ENCODE measurements around the gene UBAC2.
"Not testable (repeated sequence)": the region's sequence is repeated elsewhere in the genome, so short reads cannot be mapped to it uniquely, and the experiment has no call there.

UBAC2 gene

GRCh38 chr13:99249178-99249577 is 48.5 kb downstream of the UBAC2 start:
- not testable (repeated sequence) for DNase-seq (ENCODE audit: low spot score)

GRCh38 chr13:99249606-99250005 is 49.0 kb downstream of the UBAC2 start:
- not testable (repeated sequence) for DNase-seq (ENCODE audit: low spot score)

GRCh38 chr13:99250982-99251825 is 50.5 kb downstream of the UBAC2 start:
- peak; percentile 76 for DNase-seq (ENCODE audit: low spot score)

GRCh38 chr13:99251921-99252320 is 51.3 kb downstream of the UBAC2 start:
- DNase-seq (ENCODE audit: low spot score): no peak

- no peak for DNase-seq (ENCODE audit: low spot score)
Observed at GRCh38 chr13:99254830-99255229, 54.2 kb downstream of the UBAC2 start.

- no peak for DNase-seq (ENCODE audit: low spot score)
Observed at GRCh38 chr13:99255271-99255670, 54.6 kb downstream of the UBAC2 start.

- no peak for DNase-seq (ENCODE audit: low spot score)
Observed at GRCh38 chr13:99256283-99256682, 55.6 kb downstream of the UBAC2 start.

GRCh38 chr13:99256709-99257108 is 56.1 kb downstream of the UBAC2 start:
- no peak for DNase-seq (ENCODE audit: low spot score)

GRCh38 chr13:99257291-99257690 is 56.6 kb downstream of the UBAC2 start:
- no peak for DNase-seq (ENCODE audit: low spot score)

- peak; percentile 78 for DNase-seq (ENCODE audit: low spot score)
Observed at GRCh38 chr13:99258210-99258860, 57.7 kb downstream of the UBAC2 start, which contains the start of gene GPR18. GPR18 (minus strand) TSS chr13:99258379; CDS start chr13:99255872, 2,507 bp downstream.

- peak; percentile 47 for DNase-seq (ENCODE audit: low spot score)
Observed at GRCh38 chr13:99258946-99259345, 58.3 kb downstream of the UBAC2 start.

- DNase-seq (ENCODE audit: low spot score): no peak
Observed at GRCh38 chr13:99260216-99260615, 59.6 kb downstream of the UBAC2 start.

GRCh38 chr13:99261059-99261458 is 60.4 kb downstream of the UBAC2 start:
- DNase-seq (ENCODE audit: low spot score): no peak

- DNase-seq (ENCODE audit: low spot score): no peak
Observed at GRCh38 chr13:99263126-99263785, 62.6 kb downstream of the UBAC2 start.

GRCh38 chr13:99264051-99264450 is 63.4 kb downstream of the UBAC2 start:
- no peak for DNase-seq (ENCODE audit: low spot score)

GRCh38 chr13:99265162-99265800 is 64.6 kb downstream of the UBAC2 start:
- peak; percentile 71 for DNase-seq (ENCODE audit: low spot score)

GRCh38 chr13:99265821-99266426 is 65.3 kb downstream of the UBAC2 start:
- DNase-seq (ENCODE audit: low spot score): peak; percentile 57

- DNase-seq (ENCODE audit: low spot score): no peak
Observed at GRCh38 chr13:99266827-99267226, 66.2 kb downstream of the UBAC2 start.

GRCh38 chr13:99267927-99268326 is 67.3 kb downstream of the UBAC2 start:
- no peak for DNase-seq (ENCODE audit: low spot score)

- DNase-seq (ENCODE audit: low spot score): no peak
Observed at GRCh38 chr13:99268822-99269221, 68.2 kb downstream of the UBAC2 start.

GRCh38 chr13:99269627-99270241 is 69.1 kb downstream of the UBAC2 start:
- DNase-seq (ENCODE audit: low spot score): peak; percentile 60

Measured in activated CD4-positive, alpha-beta T cell treated with anti-CD3 and anti-CD28 coated beads, Interleukin-2, Interleukin-4, amounts not matched to agents 100 ng/mL and 50 ng/mL, durations not matched to agents 16 hours and 8 hours (primary cell).